Lower lobe of right lung (tissue), 2 donors: Measurements from ENCODE around the gene KLHL11. TPM values are rescaled to one million over a fixed set of nuclear protein-coding genes. Genes with fewer than 3 reads are reported as not detected.
"Not testable (repeated sequence)": the region's sequence is repeated elsewhere in the genome, so short reads cannot be mapped to it uniquely, and the experiment has no call there.

Experiments
- ATAC-seq, 2 donors: fragments of 200-7000 bp; cut with Tn5 transposase; one replicate each; pipeline ENCODE4 v1.9.1; 2020 to 2022; ENCODE audit warnings: mild to moderate bottlenecking in 2 of 2, moderate library complexity in 2 of 2
- DNase-seq: peaks from one replicate; pipeline ENCODE4 v3.0.0-alpha.2; 2020
- H3K27ac ChIP-seq: fragments of 200-600 bp; one replicate; pipeline ENCODE4 v1.8.0; 2022
- H3K27me3 ChIP-seq: fragments of 200-600 bp; one replicate; pipeline ENCODE4 v1.8.0; 2022; ENCODE audit warnings: low read depth
- H3K36me3 ChIP-seq: fragments of 200-600 bp; one replicate; pipeline ENCODE4 v1.8.0; 2022; ENCODE audit warnings: mild to moderate bottlenecking
- H3K4me1 ChIP-seq: fragments of 200-600 bp; one replicate; pipeline ENCODE4 v1.8.0; 2022
- H3K4me3 ChIP-seq: fragments of 200-600 bp; one replicate; pipeline ENCODE4 v1.8.0; 2022; ENCODE audit warnings: mild to moderate bottlenecking
- H3K9me3 ChIP-seq: fragments of 200-600 bp; one replicate; pipeline ENCODE4 v1.8.0; 2022
- intact Hi-C: fragments of 100-400 bp; cut with DNase I; formaldehyde crosslinking; loops from one replicate; pipeline ENCODE4 v1.11.0; 2022
- total RNA-seq: library from RNA; stranded (reverse); fragmentation: NEBNext Ultra II Directional; extraction: Animal tissue kit (Norgen Biotek cat#: 25700); gene quantifications from one replicate; pipeline ENCODE4 v1.2.1, GENCODE V29; 2021
- TF ChIP-seq, protein P1 (sequence below): fragments of 200-600 bp; IDR thresholded peaks from one replicate; pipeline ENCODE4 v1.8.0; 2022; ENCODE audit warnings: antibody characterized with exemption, mild to moderate bottlenecking
- donor health status: DM: no; HTN: yes; CAD: no; lungs with severe emphysema.

Gene KLHL11
- total RNA-seq, 1 donor from 2014 or later, result 12.3 TPM

DNA sequence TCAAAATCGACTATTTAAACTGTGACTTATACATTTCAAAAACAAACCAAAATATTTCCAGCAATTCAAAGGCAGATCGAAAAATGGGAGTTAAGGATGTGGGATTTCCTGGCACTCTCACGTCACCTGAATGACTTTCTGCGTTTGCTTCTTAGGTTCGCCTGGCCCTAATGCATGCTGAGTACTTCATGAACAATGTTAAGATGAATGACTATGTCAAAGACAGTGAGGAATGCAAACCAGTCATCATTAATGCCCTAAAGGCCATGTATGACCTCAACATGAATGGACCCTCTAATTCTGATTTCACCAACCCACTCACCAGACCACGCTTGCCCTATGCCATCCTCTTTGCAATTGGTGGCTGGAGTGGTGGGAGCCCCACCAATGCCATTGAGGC lies 20.3 kb downstream of the KLHL11 start:
- intact Hi-C loops, result no loop called here
- no peaks in the 10 kb centered on the region for H3K9me3 ChIP-seq
- H3K27ac ChIP-seq, result no peak overlapping the region
- TF ChIP-seq, protein P1, sequence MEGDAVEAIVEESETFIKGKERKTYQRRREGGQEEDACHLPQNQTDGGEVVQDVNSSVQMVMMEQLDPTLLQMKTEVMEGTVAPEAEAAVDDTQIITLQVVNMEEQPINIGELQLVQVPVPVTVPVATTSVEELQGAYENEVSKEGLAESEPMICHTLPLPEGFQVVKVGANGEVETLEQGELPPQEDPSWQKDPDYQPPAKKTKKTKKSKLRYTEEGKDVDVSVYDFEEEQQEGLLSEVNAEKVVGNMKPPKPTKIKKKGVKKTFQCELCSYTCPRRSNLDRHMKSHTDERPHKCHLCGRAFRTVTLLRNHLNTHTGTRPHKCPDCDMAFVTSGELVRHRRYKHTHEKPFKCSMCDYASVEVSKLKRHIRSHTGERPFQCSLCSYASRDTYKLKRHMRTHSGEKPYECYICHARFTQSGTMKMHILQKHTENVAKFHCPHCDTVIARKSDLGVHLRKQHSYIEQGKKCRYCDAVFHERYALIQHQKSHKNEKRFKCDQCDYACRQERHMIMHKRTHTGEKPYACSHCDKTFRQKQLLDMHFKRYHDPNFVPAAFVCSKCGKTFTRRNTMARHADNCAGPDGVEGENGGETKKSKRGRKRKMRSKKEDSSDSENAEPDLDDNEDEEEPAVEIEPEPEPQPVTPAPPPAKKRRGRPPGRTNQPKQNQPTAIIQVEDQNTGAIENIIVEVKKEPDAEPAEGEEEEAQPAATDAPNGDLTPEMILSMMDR, result no peak
- H3K4me3 ChIP-seq, result no peak overlapping the region
- H3K27me3 ChIP-seq, result no peaks in the 10 kb centered on the region
- H3K4me1 ChIP-seq, result no peaks in the 10 kb centered on the region
- DNase-seq (no peak), ATAC-seq (no peak)
- peaks cover 5% of the 10 kb centered on the region for H3K36me3 ChIP-seq

DNA sequence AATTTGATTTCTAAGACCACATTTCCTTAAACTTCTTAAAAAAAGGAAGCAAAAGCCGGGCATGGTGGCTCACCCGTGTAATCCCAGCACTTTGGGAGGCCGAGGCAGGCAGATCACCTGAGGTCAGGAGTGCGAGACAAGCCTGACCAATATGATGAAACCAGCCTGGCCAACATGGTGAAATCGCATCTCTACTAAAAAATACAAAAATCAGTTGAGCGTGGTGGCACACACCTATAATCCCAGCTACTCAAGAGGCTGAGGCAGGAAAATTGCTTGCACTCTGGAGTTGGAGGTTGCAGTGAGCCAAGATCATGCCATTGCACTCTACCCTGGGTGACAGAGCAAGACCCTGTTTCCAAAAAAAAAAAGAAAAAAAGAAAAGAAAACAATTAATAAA lies 24.4 kb downstream of the KLHL11 start:
- H3K4me3 ChIP-seq, DNase-seq, H3K27me3 ChIP-seq, ATAC-seq, H3K9me3 ChIP-seq, H3K4me1 ChIP-seq, H3K27ac ChIP-seq, intact Hi-C loops, H3K36me3 ChIP-seq: not testable (repeated sequence)

DNA sequence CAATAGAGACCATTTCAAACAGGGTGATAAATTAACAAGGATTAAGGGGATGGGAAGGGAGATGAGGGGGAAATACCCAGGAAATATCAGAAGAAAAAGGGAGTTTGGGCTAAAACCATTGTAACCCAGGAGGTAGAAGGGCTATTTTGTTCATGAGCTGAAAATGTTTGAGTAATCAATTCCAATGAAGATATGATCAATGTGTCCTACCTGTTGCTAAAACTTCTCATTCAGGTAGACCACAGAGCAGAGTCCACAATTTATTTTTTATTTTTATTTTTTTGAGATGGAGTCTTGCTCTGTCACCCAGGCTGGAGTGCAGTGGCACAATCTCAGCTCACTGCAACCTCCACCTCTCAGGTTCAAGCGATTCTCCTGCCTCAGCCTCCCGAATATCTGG lies 25.8 kb downstream of the KLHL11 start:
- ATAC-seq, H3K27me3 ChIP-seq, H3K4me3 ChIP-seq, H3K9me3 ChIP-seq, intact Hi-C loops, DNase-seq, H3K36me3 ChIP-seq, H3K27ac ChIP-seq: not testable (repeated sequence)
- H3K4me1 ChIP-seq, result peaks cover 17% of the 10 kb centered on the region

DNA sequence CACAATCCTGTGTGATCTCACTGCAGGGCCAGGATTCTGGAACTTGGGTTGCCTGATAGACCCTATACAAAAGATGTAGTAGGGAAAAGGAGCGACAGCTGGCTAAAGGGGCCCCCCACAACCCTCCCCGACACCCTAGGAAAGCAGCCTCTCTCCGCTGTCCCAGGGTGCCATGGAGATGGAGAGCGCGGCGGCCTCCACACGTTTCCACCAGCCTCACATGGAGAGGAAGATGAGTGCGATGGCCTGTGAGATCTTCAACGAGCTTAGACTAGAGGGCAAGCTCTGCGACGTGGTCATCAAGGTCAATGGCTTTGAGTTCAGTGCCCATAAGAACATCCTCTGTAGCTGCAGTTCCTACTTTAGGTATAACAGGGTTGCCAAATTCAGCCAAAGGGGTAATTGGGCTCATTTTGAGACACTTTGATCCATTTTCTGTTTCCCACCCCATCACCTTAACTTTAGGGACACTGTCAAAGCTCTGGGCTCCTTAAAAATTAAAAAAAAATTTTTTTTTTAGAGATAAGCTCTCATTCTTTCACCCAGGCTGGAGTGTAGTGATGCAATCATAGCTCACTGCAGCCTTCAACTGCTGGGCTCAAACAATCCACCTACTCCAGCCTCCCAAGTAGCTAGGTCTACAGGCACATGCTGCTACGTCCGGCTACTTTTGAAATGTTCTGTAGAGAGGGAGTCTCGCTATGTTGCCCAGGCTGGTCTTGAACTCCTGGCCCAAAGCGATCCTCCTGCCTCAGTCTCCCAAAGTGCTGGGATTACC lies 27.3 kb downstream of the KLHL11 start, which contains the start of gene KLHL10:
Gene KLHL10, plus strand, starts transcription at position 65 of the 778 bp plus-strand sequence. Its CDS starts 108 bp downstream, at position 173.
- intact Hi-C loops, result no loop called here
- H3K27me3 ChIP-seq, result no peaks in the 10 kb centered on the region
- H3K4me3 ChIP-seq, result peak within 1 kb of the TSS; percentile 97
- H3K4me1 ChIP-seq, result peaks cover 17% of the 10 kb centered on the region
- H3K27ac ChIP-seq, result no peak within 1 kb of the TSS
- ATAC-seq (no peak), DNase-seq (no peak)
- H3K36me3 ChIP-seq, result no peaks in the 10 kb centered on the region
- H3K9me3 ChIP-seq, result no peaks in the 10 kb centered on the region
- TF ChIP-seq, protein P1, result no peak

DNA sequence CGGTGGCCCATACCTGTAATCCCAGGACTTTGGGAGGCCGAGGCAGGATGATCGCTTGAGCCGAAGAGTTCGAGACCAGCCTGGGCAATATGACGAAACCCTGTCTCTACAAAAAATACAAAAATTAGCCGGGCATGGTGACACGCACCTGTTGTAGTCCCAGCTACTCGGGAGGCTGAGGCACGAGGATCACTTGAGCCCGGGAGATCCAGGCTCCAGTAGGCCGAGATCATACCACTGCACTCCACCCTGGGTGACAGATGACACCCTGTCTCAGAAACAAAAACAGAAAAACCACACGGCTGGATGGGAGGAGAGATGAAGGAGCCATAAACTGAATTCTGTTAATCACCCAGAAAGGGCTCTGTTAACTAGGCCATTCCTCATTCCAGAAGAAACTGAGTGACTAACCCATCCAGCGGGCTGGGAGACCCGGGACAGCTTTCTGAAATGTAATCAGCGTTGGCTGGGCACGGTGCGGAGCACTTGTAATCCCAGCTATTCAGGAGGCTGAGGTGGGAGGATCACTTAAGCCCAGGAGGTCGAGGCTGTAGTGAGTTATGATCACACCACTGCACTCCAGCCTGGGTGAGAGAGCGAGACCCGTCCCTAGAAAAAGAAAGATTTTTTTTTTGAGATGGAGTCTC lies 28.6 kb downstream of the KLHL11 start:
- DNase-seq (no peak), ATAC-seq (peak in 1 of 2 donors; percentile 9)
- peaks cover 5% of the 10 kb centered on the region for H3K36me3 ChIP-seq
- peak overlapping the region; percentile 97 for H3K4me3 ChIP-seq
- H3K4me1 ChIP-seq, result peaks cover 17% of the 10 kb centered on the region
- H3K27me3 ChIP-seq, result no peaks in the 10 kb centered on the region
- H3K27ac ChIP-seq, result no peak overlapping the region
- no peaks in the 10 kb centered on the region for H3K9me3 ChIP-seq
- TF ChIP-seq, protein P1, result no peak
- intact Hi-C loops, result no loop called here

DNA sequence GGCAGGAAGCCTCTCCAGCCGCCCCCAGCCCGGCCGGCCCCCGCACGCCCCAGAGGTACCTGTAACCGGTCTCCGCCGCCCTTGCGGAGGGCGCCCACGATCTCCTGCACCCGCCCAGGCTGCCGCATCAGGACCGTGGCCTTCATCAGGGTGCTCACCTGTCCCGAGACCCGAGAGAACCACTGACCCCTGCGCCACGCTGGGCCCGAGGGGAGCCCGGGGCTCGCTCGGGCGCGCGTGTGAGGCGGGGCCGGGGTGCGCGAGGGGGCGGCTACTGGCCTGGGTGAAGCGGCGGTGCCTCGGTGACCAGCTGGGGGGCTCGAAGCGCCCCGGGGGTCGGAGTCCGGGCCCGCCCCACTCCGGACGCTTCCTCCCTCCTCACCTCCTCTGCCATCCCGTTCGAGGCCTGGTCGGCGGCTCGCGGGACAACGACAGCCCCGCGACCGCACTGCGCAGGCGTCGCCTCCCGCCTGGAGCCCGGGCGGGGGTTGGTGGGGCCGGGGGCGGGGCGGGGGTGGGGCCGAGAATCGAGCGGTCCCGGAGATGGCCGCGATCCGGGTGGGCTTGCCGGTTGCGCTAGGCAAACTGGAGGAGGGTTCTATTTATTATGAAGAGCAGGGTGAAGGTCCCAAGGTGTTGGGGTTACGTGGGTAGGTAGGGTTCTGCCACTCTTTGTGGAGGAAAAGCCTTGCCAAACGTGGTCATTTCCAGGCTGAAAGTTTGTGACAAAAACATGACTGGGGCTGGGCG lies 29.2 kb downstream of the KLHL11 start, which contains the start of gene NT5C3B:
Gene NT5C3B, minus strand, starts transcription at position 433 of the 750 bp plus-strand sequence. Its CDS starts 39 bp downstream, at position 394.
- TF ChIP-seq, protein P1, result no peak
- intact Hi-C loops, result no loop called here
- Histone ChIP-seq H3K27ac (peak within 1 kb of the TSS; percentile 79), H3K4me1 (peaks cover 17% of the 10 kb centered on the region), H3K4me3 (peak within 1 kb of the TSS; percentile 97), H3K9me3 (no peaks in the 10 kb centered on the region), H3K27me3 (no peaks in the 10 kb centered on the region), H3K36me3 (peaks cover 12% of the 10 kb centered on the region)
- DNase-seq, result peak; percentile 73
- ATAC-seq, result peak; percentile 95 to 97
